GM19452 (cell line): ENCODE data around the gene MACC1.

Experiments used
- ATAC-seq: cut with Tn5 transposase; IDR thresholded peaks from one replicate; pipeline ENCODE4 v1.9.1; 2021; ENCODE audit not compliant: unreplicated experiment

Gene MACC1

DNA sequence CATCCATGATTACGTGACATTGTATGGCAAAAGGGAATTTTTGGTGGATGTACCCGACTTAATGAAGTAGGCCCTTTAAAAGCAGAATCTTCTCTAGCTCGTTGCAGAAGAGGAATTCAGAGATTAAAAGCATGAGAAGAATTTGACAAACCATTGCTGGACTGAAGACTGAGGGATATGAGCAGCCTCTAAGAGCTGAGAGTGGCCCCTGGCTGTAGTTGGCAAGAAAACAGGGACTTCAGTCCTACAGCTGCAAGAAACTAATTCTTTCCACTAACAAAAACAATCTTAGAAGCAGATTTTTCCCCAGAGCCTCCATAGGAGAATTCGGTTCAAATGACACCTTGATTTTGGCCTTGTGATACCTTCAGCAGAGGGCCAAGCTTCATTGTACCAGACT is 34.1 kb downstream of the MACC1 start:
- no peak for ATAC-seq

GRCh38 chr7:20176578-20177242 is 40.5 kb downstream of the MACC1 start:
- ATAC-seq = no peak

- ATAC-seq = no peak
Observed at GRCh38 chr7:20173828-20174227, 43.4 kb downstream of the MACC1 start.

DNA sequence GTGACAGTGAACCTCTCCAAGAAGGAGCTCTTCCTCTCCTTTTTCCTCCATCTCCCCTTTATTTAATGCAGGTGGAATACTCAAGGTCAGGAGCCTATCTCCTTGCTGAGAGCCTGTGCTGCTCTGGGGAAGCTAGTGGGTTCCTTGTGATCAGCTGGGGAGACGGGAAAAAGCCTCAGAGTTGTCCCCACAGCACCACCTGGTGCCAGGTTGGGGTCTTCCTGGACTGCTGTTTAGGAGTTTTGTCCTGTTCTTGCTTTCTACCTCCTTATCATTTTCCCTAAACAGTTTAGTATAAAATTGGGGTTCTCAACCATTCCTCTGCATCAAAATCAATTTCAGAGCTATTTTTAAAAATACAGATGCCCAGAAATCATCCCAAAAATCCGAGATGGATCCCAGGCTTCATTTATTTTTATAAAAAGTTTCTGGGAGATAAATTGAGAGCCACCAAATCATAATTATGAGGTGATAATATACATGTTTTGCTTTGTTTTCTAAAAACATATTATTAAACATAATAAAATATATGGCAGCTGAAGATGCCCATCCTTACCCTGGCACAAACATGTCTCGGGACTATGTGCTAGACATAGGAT is 44.3 kb downstream of the MACC1 start:
- no peak for ATAC-seq

- no peak for ATAC-seq
Observed at GRCh38 chr7:20170633-20171032, 46.6 kb downstream of the MACC1 start.

DNA sequence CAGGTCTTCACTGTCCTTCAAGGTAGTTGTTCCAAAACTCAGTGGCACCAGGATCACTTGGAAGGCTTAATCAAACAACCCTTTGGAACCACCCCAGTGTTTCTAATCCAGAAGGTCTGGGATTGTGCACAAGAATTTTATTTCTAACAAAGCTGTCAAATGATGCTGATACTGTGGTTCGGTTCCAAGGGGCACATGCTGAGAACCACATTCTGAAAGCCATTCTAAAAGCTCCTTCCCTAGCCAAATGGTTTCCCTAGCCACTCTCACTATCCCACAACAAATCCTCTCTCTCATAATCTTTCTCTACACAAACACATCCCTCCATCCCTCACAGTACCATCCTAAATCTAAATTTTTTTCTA is 52.1 kb downstream of the MACC1 start:
- ATAC-seq = no peak

GRCh38 chr7:20164425-20165145 is 52.6 kb downstream of the MACC1 start:
- no peak for ATAC-seq

DNA sequence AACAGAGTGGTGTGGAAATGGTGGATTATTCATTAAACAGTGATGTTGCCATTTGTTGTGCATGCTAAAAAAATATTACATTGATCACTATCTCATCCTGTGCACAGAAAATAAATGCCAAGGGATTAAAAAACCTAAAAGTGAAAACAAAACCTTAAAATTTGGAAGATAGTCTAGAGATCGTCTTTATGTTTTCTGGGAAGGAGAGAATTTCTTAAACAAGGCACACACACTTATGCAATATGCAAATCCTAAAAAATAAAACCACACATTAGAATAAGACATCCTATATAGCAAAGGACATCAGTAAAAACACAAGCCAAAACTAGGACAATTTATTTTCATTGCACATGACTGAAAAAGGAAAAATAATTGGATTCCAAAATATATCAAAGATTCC is 54.5 kb downstream of the MACC1 start:
- no peak for ATAC-seq

DNA sequence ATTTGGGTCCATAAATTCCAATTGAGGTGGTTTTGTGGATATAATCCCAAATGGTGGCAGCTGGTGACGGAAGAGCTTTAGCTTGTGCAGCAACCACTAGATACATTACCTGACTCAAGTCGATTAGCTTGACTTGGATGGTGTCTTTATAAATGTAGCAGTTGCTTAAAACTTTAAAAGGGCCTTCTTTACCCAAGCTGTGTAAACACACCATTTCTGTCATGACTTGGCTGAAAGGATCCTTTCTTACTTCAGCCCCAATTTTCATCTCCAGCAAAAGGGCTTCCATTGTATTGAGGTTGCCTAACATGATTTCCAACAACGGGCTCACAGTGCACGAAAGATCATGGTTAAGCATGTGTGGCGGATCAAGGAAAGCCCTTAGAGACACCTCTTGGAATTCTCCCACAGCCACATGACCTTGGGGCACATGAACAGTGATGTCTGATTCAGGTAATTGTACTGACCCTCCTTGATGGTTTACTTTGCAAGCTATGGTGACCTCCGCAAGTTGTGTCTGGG is 57.9 kb downstream of the MACC1 start:
- ATAC-seq = no peak

- no peak for ATAC-seq
Observed at GRCh38 chr7:20158684-20159083, 58.5 kb downstream of the MACC1 start.

GRCh38 chr7:20157456-20157855 is 59.7 kb downstream of the MACC1 start:
- ATAC-seq = no peak

GRCh38 chr7:20153999-20154398 is 63.2 kb downstream of the MACC1 start:
- ATAC-seq = no peak

GRCh38 chr7:20153567-20153966 is 63.6 kb downstream of the MACC1 start:
- no peak for ATAC-seq

DNA sequence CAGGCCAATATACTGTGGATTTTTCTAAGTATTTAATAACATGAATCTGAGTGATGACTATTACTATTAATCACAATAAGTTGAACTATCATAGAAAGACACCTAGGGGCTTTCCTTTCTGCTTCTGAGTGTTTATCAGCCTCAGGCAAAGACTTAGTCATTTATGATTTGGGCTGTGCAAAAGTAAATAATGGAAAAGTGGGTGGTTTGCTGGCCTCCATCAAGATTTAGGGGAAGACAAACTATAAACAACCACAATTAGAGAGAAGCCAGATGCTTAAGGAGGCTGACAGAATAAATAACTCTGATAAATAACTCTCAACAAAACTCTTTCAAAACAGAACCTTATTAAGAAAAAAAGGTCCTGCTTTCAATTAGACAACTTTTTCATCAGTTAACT is 64.7 kb downstream of the MACC1 start:
- no peak for ATAC-seq

DNA sequence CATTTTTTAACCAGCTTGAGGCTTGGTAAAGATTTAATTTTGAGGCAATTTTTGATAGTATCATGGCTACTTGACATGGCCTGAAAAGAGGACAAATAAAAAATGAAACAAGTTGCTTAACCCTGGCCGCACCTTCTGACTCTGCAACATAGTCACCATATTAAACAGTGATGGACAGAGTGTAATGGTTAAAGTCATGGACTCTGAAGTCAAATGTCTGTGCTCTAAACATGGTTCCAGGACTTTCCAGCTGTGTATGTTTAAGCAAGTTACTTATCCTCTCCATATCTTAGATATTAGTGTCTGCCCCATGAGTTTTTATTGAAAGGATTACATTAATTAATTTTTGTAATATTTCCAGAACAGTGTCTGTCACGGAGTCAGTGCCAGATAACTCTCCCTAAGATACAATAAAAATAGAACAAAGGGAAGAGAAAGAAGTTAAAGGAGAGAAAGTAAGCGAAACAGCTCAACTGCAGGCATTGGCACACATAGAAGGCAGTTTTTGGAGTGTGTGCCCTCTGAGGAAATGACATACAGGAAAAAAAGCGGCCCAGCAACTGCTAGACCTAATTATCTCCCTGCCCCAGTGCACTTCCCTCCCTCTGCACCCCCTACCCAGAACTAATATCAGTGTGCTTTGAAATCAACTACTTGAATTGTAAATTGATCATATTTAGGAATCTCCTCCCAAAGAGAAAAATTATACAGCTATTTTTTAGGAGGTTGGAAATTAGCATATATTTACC is 65.3 kb downstream of the MACC1 start:
- ATAC-seq = no peak

- ATAC-seq = no peak
Observed at GRCh38 chr7:20146451-20146850, 70.7 kb downstream of the MACC1 start.

DNA sequence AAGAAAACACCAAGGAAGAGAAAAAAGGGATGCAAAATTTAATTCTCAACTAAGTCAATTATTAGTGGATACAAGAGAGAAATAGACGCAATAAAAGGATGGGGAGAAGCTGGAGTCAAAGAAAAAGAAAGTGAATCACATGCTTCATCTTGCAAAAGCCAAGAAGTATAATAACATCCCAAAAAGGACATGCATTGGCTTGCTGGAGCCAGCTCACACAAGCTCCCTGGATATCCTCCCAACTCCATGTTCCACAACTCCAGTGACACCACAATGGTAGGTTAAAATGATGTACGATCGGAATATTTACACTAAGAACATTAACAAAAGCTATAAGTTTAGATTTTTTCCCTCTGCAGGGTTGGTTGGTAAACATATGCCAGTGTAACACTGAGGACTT is 72.4 kb downstream of the MACC1 start:
- ATAC-seq = no peak

- ATAC-seq = no peak
Observed at GRCh38 chr7:20141666-20142065, 75.5 kb downstream of the MACC1 start.

GRCh38 chr7:20141002-20141345 is 76.2 kb downstream of the MACC1 start:
- ATAC-seq = no peak

GRCh38 chr7:20140291-20141001 is 76.7 kb downstream of the MACC1 start:
- no peak for ATAC-seq

DNA sequence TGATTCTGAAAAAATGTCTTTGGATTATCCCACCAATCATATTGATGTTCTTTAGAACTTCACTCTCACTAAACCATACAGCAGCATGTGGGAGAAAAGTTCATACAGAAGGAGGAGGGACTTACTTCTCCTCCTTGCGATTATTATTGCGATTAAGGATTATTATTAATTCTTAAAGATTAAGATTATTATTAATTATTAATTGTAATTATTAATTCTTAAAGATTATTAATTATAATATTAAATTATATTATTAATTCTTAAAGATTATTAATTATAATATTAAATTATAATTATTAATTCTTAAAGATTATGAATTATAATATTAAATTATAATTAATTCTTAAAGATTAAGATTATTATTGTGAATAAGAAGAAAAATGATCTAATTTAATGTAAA is 80.5 kb downstream of the MACC1 start:
- ATAC-seq = no peak
